Measurements from ENCODE around the gene CDK15.

Gene CDK15

GRCh38 chr2:201908901-201909300 lies 102.6 kb downstream of the CDK15 start:
- DNase-seq (ENCODE audit: low spot score): no peak

- no peak for DNase-seq (ENCODE audit: low spot score)
Measured at GRCh38 chr2:201909348-201909747, 103.0 kb downstream of the CDK15 start.

- DNase-seq (ENCODE audit: low spot score): no peak
Measured at GRCh38 chr2:201909961-201910361, 103.6 kb downstream of the CDK15 start.

GRCh38 chr2:201911372-201911771 lies 105.0 kb downstream of the CDK15 start:
- DNase-seq (ENCODE audit: low spot score): no peak

- DNase-seq (ENCODE audit: low spot score): no peak
Measured at GRCh38 chr2:201913201-201913600, 106.9 kb downstream of the CDK15 start.

GRCh38 chr2:201915446-201915845 lies 109.1 kb downstream of the CDK15 start:
- no peak for DNase-seq (ENCODE audit: low spot score)

GRCh38 chr2:201916565-201916964 lies 110.2 kb downstream of the CDK15 start:
- no peak for DNase-seq (ENCODE audit: low spot score)

- DNase-seq (ENCODE audit: low spot score): no peak
Measured at GRCh38 chr2:201918616-201919307, 112.4 kb downstream of the CDK15 start.

GRCh38 chr2:201919308-201919634 lies 112.9 kb downstream of the CDK15 start:
- DNase-seq (ENCODE audit: low spot score): no peak

- no peak for DNase-seq (ENCODE audit: low spot score)
Measured at GRCh38 chr2:201923436-201924328, 117.3 kb downstream of the CDK15 start.

- no peak for DNase-seq (ENCODE audit: low spot score)
Measured at GRCh38 chr2:201924453-201924852, 118.1 kb downstream of the CDK15 start.

- no peak for DNase-seq (ENCODE audit: low spot score)
Measured at GRCh38 chr2:201925056-201925455, 118.7 kb downstream of the CDK15 start.

GRCh38 chr2:201926067-201926466 lies 119.7 kb downstream of the CDK15 start:
- DNase-seq (ENCODE audit: low spot score): no peak

GRCh38 chr2:201928363-201928762 lies 122.0 kb downstream of the CDK15 start:
- no peak for DNase-seq (ENCODE audit: low spot score)

GRCh38 chr2:201929281-201930026 lies 123.1 kb downstream of the CDK15 start:
- DNase-seq (ENCODE audit: low spot score): no peak

GRCh38 chr2:201930043-201930442 lies 123.7 kb downstream of the CDK15 start:
- DNase-seq (ENCODE audit: low spot score): no peak

- no peak for DNase-seq (ENCODE audit: low spot score)
Measured at GRCh38 chr2:201930831-201931230, 124.5 kb downstream of the CDK15 start.

- no peak for DNase-seq (ENCODE audit: low spot score)
Measured at GRCh38 chr2:201931475-201931874, 125.1 kb downstream of the CDK15 start.

GRCh38 chr2:201931951-201932350 lies 125.6 kb downstream of the CDK15 start:
- DNase-seq (ENCODE audit: low spot score): no peak

GRCh38 chr2:201932511-201932910 lies 126.2 kb downstream of the CDK15 start:
- no peak for DNase-seq (ENCODE audit: low spot score)

GRCh38 chr2:201933792-201934237 lies 127.5 kb downstream of the CDK15 start:
- DNase-seq (ENCODE audit: low spot score): no peak

GRCh38 chr2:201936817-201937216 lies 130.5 kb downstream of the CDK15 start:
- no peak for DNase-seq (ENCODE audit: low spot score)

- no peak for DNase-seq (ENCODE audit: low spot score)
Measured at GRCh38 chr2:201937343-201937742, 131.0 kb downstream of the CDK15 start.

All from kidney capillary endothelial cell (primary cell).